Activated naive CD4-positive, alpha-beta T cell treated with Interleukin-2 at 50 U/mL for 16 hours (primary cell): ENCODE measurements around the gene WFS1.

Experiments used
- DNase-seq: peaks from one replicate; pipeline ENCODE4 v3.0.0-alpha.2; 2020

Gene WFS1

DNA sequence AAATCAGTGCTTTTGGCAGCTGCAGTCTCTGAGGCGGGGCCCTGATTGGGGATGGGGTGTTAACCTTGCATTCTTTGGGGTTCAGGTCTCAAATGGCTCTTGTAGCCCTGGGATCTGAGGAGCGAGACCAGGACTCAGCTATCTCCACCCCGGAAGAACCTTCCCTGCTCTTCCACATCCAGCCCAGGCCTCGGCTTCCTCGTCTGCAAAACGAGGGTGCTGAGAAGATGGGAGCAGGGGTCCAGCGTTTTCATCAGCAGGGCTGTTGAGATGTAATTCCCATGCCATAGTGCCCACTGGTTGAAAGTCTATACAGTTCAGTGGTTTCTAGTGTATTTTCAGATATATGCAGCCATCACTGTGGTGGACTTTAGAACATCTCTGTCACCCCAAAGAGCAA, 34.6 kb upstream of the WFS1 start:
- no peak for DNase-seq

DNA sequence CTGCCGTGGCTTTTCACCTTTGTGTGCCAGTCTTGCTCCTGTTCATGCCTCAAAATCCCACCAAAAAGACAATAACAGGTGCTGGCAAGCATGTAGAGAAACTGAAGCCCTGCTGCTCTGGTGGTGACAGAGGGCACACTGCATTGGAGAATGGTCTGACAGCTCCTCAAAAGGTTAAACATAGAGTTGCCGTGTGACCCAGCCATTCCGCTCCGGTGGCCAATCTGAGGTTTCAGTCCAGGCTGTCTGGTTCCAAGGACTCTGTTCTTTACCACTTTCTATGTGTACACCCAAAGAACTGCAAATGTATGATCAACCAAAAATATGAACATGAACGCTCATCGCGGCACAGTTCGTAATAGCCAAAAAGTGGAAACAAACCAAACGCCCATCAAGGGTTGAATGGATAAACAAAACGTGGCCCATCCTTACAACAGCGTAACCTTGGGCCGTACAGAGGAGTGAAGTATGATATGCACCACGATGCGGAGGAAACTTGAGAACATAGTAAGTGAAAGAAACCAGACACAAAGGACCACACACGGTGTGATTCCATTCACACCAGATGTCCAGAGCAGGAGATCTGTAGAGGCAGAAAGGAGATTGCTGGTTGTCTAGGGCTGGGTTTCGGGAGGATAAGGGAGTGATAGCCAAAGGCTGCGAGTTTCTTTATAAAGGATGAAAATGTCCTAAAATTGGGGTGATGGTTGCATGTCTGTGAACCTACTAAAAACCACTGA, 33.6 kb upstream of the WFS1 start:
- no peak for DNase-seq

GRCh38 chr4:6236816-6237390, 32.7 kb upstream of the WFS1 start:
- DNase-seq = no peak

DNA sequence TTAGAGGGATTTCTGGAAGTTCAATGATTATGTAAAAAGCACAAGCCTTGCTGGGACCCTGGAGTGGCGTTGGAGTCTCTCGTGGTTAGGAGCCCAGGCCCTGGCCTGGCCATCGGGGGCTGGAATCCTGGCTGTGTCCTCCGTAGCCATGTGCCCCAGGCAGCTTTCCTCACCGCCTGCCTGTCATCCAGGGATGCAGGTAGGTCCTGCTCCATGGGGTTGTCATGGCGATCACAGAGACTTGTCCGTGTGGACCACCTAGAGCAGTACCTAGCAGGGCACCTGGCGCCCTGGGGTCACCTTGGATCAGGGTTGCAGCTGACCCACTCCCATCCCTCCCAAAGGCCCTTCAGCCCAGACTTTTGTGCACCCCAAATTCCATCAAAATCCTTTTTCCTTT, 30.2 kb upstream of the WFS1 start:
- no peak for DNase-seq

- DNase-seq = no peak
These were observed 29.7 kb upstream of the WFS1 start for GRCh38 chr4:6239968-6240367.

DNA sequence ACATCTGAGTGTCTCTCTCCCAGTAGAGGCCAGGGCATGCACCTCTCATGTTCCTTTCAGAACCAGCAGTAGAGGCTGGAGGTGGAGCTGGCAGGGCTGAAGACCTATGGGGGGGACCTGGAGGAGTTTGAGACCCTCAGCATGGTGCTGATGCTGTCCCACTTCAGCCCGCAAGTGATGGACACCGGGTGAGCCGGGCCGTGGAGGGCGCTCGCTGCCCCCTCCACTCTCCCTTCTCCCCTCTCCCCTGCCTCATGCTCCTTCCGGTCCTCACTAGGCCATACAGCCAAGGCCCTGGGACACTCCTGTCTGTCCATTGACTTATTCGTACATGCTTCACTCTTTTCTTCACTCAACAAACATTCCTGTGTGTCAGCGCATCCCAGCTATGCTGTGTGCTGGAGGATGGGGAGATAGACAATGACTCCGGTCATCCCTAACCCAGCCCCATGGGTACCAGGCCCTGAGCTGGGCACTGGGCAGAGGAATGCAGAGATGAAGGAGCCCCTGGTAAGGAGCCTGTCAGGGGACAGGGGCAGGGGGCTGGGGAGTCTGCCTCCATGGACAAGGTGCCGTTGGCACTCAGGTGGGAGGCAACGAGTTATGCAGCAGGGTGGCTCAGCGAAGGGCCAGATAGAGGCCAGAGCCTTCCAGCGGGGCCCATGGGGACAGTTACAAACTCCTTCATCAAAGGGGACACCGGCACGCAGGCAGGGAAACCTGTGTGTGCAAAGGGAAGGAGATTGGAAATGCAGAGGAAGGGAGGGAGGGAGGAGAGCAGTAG, 28.4 kb upstream of the WFS1 start:
- no peak for DNase-seq

DNA sequence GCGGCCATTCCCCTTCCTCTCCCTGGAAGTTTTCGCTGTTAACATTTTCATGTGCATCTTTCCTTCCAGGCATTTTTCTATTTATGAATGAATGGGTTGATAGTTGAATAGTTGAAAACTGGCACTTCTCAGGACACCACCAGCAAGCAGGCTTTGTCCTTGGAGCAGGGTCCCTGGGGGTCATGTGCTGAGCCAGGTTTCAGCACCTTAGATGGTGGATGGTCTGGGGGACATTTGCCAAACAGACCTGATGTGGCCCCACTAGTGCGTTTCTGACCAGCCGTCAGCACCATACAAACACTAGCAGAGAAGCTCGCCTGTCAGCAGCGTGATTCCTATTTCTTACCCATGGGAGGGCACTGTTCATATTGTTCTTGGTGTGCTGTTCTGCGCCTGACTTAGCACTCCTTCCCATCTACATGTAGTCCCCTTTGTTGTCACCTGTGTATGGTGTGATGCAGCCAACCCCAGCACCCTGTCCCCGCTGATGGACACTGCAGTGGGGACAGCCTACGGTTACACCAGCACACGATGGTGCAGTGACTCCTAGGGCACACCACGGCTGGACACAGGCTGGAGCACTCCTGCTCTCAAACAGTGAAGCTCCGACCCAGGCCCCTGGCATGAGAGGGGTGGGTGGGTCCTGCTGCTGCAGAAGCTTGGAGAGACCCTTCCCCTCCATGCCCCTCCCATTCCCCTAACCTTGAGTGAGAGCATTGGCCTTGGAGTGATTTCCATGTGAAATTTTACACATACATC, 27.2 kb upstream of the WFS1 start:
- DNase-seq = no peak

- no peak for DNase-seq
These were observed 24.1 kb upstream of the WFS1 start for GRCh38 chr4:6245246-6246169.

DNA sequence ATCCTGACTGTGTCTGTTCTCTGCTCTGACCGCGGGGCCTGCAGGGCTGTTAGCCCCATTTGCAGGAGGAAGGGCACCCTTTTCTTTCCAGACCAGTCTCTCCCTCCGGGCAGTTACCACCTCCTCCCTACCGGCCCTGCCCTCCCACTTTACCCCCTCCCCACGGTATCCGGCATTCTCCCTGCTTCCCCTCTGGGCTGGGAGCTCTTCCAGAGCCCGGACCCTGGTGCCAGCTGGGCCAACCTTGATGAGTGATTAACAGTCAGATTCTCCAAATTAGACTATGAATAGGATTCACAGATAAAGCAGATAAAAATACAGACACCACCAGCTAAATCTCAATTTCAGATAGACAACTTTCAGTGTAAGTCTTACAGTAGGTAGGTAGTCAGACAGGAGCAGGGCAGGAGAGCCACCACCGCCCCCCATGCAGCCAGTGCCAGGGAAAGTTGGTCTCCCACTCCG, 23.4 kb upstream of the WFS1 start:
- DNase-seq = no peak

DNA sequence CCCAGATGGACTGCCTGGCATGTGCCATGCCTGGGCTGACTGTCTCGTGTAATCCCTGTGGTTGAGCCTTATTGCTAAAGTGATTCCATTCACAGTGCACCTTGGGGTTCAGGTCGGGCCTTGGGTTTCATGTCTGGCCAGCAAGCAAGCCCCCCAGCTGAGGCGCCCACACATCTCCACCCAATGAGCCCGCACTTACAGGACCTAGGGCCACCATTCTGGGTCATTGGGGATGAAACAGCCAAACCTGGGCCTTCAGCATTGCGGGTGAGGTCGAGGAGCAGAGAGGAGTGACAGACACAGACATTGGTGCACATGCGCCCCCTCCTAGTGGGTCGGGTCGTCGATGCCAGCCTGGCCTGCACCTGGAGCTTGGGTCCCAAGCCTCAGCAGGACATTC, 21.3 kb upstream of the WFS1 start:
- DNase-seq = no peak

GRCh38 chr4:6250235-6250983, 19.2 kb upstream of the WFS1 start:
- no peak for DNase-seq

DNA sequence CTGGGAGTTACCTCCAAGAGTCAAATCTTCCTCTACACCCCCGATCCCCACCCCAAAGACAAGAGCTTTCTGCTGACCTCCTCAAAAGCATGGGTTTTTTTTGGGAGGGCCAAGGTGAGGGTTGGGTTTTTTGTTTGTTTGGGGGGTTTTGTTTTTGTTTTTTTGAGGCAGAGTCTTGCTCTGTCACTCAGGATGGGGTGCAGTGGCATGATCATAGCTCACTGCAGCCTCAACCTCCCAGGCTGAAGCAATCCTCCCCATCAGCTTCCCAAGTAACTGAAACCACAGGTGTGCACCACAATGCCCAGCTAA, 18.7 kb upstream of the WFS1 start:
- DNase-seq = no peak

GRCh38 chr4:6251365-6251764, 18.3 kb upstream of the WFS1 start:
- DNase-seq = no peak

- DNase-seq = no peak
These were observed 17.6 kb upstream of the WFS1 start for GRCh38 chr4:6252051-6252450.

- DNase-seq = no peak
These were observed 16.5 kb upstream of the WFS1 start for GRCh38 chr4:6253111-6253510.

DNA sequence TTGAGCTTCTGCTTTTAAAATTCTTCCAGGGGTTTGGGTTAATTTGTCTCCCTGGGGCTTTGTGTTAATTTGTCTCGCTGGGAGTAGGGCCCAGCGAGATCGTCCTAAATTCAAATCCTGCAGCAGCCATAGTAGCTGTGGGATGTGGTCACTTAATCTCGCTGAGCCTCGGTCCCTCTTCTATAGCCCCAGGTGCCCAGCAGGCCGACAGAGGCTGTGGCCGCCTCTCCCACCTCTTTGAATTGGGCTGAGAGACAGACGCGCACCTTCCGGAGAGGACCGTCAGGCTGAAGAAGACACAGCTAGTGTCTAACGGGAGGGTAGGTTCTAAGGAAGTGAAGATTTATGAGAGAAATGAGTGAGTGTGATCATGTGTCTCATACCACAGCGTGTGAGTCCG, 15.7 kb upstream of the WFS1 start:
- no peak for DNase-seq

DNA sequence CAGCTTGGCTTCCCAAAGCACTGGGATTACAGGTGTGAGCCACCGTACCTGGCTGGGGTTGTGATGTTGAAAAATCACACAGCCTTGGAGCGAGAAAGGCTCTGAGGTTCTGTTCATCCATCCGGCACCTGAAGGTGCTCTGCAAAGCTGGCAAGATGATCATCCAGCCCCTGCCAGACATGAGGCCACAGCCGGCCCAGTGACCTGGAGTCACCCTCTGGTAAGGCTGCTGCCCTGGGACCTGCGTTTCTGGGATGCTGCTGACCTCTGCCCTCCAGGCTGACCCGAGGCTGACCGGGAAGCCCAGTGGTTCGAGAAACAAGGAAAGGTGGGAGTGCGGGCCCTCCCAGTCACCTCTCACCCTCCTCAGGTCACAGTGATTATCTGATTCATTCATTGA, 13.5 kb upstream of the WFS1 start:
- no peak for DNase-seq

GRCh38 chr4:6257247-6258025, 12.2 kb upstream of the WFS1 start:
- DNase-seq = no peak

GRCh38 chr4:6258026-6258360, 11.7 kb upstream of the WFS1 start:
- no peak for DNase-seq

DNA sequence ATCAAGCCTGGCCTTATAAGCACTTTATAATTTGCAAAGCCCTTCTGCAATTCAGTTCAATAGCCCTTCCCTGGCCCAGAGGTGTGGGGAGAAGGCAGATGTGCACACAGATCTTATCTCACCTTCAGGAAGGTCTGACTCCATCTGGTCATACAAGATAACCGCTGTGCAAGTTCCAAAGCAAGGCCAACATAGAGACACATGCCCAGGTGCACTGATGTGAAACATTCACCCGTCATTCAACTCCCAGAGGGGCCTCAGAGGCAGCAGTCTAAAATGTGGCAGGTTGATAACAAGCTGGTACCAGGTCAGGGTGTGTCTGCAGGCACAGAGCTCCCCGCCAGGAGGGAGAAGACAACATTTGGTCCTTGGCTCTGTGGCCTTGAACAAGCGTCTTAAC, 10.9 kb upstream of the WFS1 start:
- no peak for DNase-seq

GRCh38 chr4:6259886-6260285, 9.8 kb upstream of the WFS1 start:
- DNase-seq = no peak
